Right cardiac atrium (tissue), 5 donors: ENCODE measurements around the gene PDK1. TPM values are rescaled to one million over a fixed set of nuclear protein-coding genes. Genes with fewer than 3 reads are reported as not detected.
"Not testable (repeated sequence)": the region's sequence is repeated elsewhere in the genome, so short reads cannot be mapped to it uniquely, and the experiment has no call there.

ENCODE experiments used
- ATAC-seq, 2 donors: fragments of 200-7000 bp; cut with Tn5 transposase; one replicate each; pipeline versions ENCODE4 v1.8.0 to v1.9.1; 2020; ENCODE audit warnings: moderate library complexity in 2 of 2, mild to moderate bottlenecking in 1 of 2
- DNase-seq, 3 donors: peaks; one replicate each; pipeline ENCODE4 v3.0.0-alpha.2; 2020
- H3K27ac ChIP-seq: one replicate; pipeline ENCODE4 v1.5.1; 2013; ENCODE audit warnings: mild to moderate bottlenecking, low read length, control low read depth, moderate library complexity
- H3K27me3 ChIP-seq: one replicate; pipeline ENCODE4 v1.6.1; 2013; ENCODE audit not compliant: control insufficient read depth, insufficient read depth
- H3K4me1 ChIP-seq: one replicate; pipeline ENCODE4 v1.6.1; 2013; ENCODE audit warnings: low read length; ENCODE audit not compliant: control insufficient read depth, insufficient read depth
- H3K4me3 ChIP-seq: one replicate; pipeline ENCODE4 v1.5.1; 2013; ENCODE audit warnings: low read length, control low read depth
- H3K9me3 ChIP-seq: one replicate; pipeline ENCODE4 v1.6.1; 2013; ENCODE audit warnings: low read length; ENCODE audit not compliant: control insufficient read depth
- WGBS: extraction: QIAGEN DNeasy Blood & Tissue Kit; methylation state at CpG from one replicate; pipeline ENCODE4 v1.1.7; 2013; 5-methylcytosine and 5-hydroxymethylcytosine counted together
- intact Hi-C, 4 donors: fragments of 100-400 bp; cut with DNase I; formaldehyde crosslinking; loops; one replicate each; pipeline versions ENCODE4 v1.11.0 to v1.14.0; 2022 to 2023
- polyA plus RNA-seq: library from polyadenylated mRNA; stranded (reverse); fragments of 200-250 nt; gene quantifications from one replicate; pipeline ENCODE4 v1.2.3, GENCODE V29; 2013
- total RNA-seq, 4 donors: library from RNA; stranded (reverse); fragmentation: NEBNext Ultra II Directional; extraction: Animal tissue kit (Norgen Biotek cat#: 25700); gene quantifications; one replicate each; pipeline ENCODE4 v1.2.1, GENCODE V29; 2021
- donor health status: healthy with polysubstance abuse.
- donor health status: DM: no; HTN: yes; CAD: no.
- donor health status: DM: no; HTN: no; CAD: no.
- donor health status: DM: no; HTN: yes; CAD: no; lungs with severe emphysema.
- donor health status: DM: yes; HTN: yes; CAD: no.

The PDK1 gene
- total and polyA plus RNA-seq, 5 donors = 10.6 to 43.4 (median 38.0) TPM

DNA sequence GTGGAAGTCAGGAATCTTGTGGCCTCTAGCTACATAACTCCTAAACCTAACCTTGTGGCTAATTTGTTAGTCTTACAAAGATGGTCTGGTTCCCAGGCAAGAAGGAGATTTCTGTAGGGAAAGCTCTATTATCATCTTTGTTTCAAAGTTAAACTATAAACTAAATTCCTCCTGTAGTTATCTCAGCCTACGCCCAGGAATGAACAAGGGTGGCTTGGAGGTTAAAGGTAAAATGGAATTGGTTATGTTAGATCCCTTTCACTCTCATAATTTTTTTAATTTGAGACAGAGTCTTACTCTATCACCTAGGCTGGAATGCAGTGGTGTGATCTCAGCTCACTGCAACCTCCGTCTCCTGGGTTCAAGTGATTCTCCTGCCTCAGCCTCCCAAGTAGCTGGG is 24.6 kb upstream of the PDK1 start:
- no peaks in the 10 kb centered on the region for H3K27me3 ChIP-seq
- no peak overlapping the region for H3K4me3 ChIP-seq
- ATAC-seq (no peak), DNase-seq (no peak)
- intact Hi-C loops = no loop called here
- no peak overlapping the region for H3K27ac ChIP-seq
- 95% methylated on average over 2 of the region's 2 CpGs for WGBS
- H3K9me3 ChIP-seq = no peaks in the 10 kb centered on the region
- H3K4me1 ChIP-seq = no peaks in the 10 kb centered on the region

DNA sequence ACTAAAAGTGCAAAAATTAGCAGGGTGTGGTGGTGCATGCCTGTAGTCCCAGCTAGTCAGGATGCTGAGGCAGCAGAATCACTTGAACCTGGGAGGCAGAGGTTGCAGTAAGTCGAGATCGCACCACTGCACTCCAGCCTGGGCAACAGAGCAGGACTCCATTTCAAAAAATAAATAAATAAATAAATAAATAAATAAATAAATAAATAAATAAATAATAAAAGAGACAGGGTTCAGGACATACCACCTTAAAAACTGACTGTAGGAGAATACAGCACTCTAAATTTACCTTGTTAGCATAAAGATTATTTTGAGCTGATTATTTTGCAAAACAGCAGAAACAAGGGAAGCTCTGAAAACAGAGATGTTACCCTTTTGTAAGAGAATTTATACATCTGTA is 23.4 kb upstream of the PDK1 start:
- H3K9me3 ChIP-seq, ATAC-seq, H3K27ac ChIP-seq, intact Hi-C loops, H3K4me3 ChIP-seq, DNase-seq, H3K4me1 ChIP-seq, H3K27me3 ChIP-seq: not testable (repeated sequence)
- WGBS = 96% methylated on average over 2 of the region's 2 CpGs

DNA sequence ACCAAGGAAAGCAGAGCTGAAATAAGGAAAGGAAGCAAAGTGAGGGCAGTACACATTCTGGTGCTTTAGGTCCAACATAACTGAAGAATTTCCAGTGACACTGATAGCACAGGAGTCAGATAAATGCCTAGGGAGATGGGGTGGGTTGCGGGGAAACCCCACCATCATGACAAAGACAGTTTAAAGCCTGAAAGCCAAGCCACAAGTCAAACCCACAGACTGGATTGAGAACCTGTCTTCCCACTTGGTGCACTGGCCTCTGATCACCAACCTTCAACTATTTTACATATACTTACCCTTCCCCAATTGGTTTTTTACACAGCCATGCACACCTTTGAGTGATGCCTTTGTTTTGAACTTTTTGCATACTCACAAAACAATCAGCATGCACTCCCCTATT is 22.2 kb upstream of the PDK1 start:
- Histone ChIP-seq H3K9me3 (no peaks in the 10 kb centered on the region), H3K27ac (no peak overlapping the region), H3K27me3 (no peaks in the 10 kb centered on the region), H3K4me3 (no peak overlapping the region), H3K4me1 (no peaks in the 10 kb centered on the region)
- 96% methylated on average over 1 of the region's 1 CpG for WGBS
- intact Hi-C loops = no loop called here
- no peak for DNase-seq
- ATAC-seq = no peak

DNA sequence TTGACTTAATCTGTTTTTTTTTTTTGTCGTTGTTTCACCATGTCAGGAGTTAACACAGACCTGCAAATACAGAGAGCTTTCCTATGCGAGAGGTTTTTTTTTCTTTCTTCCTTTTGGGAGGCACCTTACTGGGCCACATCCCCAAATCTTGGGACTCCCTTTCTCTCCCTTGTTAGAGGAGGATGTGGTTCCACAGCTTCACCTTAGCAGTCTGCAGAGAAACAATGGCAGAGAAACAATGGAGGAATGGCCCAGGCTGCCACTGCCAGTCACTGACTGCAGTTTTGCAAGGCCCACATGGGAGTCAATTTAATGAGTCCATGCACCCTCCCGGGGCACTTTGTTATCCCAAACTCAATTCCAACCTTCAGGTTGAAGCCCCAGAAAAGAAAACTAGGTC is 20.8 kb upstream of the PDK1 start:
- intact Hi-C loops = no loop called here
- no peaks in the 10 kb centered on the region for H3K9me3 ChIP-seq
- WGBS = 97% methylated on average over 3 of the region's 3 CpGs
- no peaks in the 10 kb centered on the region for H3K4me1 ChIP-seq
- DNase-seq (no peak), ATAC-seq (no peak)
- no peak overlapping the region for H3K27ac ChIP-seq
- H3K27me3 ChIP-seq = no peaks in the 10 kb centered on the region
- H3K4me3 ChIP-seq = no peak overlapping the region

DNA sequence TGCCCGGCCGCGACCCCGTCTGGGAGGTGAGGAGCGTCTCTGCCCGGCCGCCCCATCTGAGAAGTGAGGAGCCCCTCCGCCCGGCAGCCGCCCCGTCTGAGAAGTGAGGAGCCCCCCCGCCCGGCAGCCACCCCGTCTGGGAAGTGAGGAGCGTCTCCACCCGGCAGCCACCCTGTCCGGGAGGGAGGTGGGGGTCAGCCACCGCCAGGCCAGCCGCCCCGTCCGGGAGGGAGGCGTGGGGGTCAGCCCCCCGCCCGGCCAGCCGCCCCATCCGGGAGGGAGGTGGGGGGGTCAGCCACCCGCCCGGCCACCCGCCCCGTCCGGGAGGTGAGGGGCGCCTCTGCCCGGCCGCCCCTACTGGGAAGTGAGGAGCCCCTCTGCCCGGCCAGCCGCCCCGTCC is 18.0 kb upstream of the PDK1 start:
- H3K4me1 ChIP-seq, H3K9me3 ChIP-seq, DNase-seq, ATAC-seq, H3K4me3 ChIP-seq, intact Hi-C loops, H3K27me3 ChIP-seq, H3K27ac ChIP-seq: not testable (repeated sequence)
- WGBS = 97% methylated on average over 24 of the region's 37 CpGs

DNA sequence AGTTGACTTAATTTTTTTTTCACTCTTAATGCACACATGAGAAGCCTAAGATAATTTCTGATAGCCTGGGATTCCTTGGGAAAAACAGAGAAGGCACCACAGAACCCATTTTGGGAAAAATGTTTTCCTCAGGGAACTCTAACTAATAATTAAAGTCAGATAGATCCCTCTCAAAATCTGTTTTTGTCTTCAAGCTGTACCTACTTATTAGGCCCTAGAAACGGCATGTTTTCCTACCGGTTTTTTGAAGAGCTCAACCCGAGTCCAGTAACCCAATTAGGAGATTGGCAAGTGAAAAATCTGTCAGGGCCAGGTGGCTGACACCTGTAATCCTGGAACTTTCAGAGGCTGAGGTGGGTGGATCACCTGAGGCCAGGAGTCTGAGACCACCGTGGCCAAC is 16.1 kb upstream of the PDK1 start:
- WGBS = 92% methylated on average over 4 of the region's 4 CpGs
- no peak for DNase-seq
- no peak overlapping the region for H3K4me3 ChIP-seq

DNA sequence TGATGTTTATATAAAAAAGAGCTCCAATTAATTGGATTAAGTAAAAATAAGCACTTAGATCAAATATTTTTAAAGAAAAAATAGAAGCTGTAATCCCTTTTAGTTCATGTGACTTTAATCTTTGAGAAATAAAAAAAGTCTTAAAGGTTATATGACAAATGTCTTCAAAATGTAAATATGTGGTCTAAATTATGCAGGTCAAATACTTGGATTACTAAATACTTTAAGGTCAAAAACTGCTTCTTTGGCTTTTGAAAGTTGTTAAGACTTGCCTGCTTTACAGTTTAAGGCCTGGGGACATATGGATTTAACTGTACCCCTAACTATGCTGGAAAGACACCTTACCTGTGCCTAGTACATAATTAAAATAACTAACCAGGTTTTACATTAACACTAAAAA is 15.5 kb upstream of the PDK1 start:
- intact Hi-C loops = no loop called here
- no peaks in the 10 kb centered on the region for H3K4me1 ChIP-seq
- H3K4me3 ChIP-seq = no peak overlapping the region
- no peaks in the 10 kb centered on the region for H3K9me3 ChIP-seq
- no peak for DNase-seq
- H3K27ac ChIP-seq = no peak overlapping the region
- no peaks in the 10 kb centered on the region for H3K27me3 ChIP-seq
- no peak for ATAC-seq

More for the DNA sequence above, 16.1 kb upstream of the PDK1 start:
- Histone ChIP-seq H3K27ac (no peak overlapping the region), H3K4me1 (no peaks in the 10 kb centered on the region), H3K27me3 (no peaks in the 10 kb centered on the region), H3K9me3 (no peaks in the 10 kb centered on the region)
- no peak for ATAC-seq
- intact Hi-C loops = no loop called here

DNA sequence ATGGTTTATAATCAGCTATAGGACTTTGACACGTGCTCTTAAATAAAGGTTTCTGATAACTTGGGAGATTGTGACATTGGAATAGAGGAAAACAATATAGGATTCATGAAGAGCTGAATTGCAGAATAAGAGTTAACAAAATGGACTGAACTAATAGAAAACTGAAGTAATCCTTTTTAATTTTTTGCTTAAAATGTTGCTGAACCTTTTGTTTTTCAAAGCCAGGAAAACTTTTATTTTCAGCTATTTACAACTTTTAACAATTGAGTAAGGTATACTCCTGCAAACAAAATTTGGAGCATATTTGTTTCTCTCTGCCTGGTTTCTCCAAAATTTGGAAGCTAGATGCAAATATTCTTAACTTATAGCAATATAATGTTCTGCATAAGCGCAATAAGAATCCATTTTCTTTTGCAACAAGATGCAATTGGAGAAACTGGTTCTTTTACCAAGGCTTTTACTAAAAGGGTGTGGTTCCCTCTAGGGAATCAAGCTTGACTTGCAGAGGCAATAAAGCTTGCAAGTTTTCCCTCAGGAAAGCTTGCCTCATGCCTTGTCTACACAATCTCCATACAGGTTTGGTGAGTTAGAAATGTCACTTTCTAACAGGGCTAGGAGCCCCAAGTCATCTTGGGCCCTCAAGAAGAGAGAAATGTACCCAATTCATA is 10.3 kb upstream of the PDK1 start:
- H3K27me3 ChIP-seq = no peaks in the 10 kb centered on the region
- intact Hi-C loops = no loop called here
- 93% methylated on average over 2 of the region's 2 CpGs for WGBS
- H3K9me3 ChIP-seq = no peaks in the 10 kb centered on the region
- ATAC-seq (no peak), DNase-seq (no peak)
- peaks cover under 1% of the 10 kb centered on the region for H3K4me1 ChIP-seq
- H3K4me3 ChIP-seq = no peak overlapping the region
- H3K27ac ChIP-seq = no peak overlapping the region

DNA sequence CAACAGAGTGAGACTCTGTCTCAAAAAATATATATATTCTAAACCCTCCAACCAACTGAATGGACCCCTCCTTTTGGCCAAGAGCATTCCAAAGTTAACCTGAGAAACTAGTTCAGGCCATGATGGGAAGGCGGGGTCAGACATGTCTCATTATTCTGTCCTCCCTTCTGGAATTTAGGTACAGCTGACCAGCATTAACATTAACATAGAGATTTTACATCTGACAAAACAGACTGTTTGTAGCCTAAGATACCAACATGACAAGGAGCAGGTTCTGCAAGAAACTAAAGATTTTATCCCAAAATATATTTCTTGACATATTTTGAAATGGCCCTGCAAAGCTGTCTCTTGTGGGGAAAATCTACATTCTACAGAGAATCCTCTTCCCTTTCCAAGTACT is 6.8 kb upstream of the PDK1 start:
- no peak for ATAC-seq
- H3K9me3 ChIP-seq = no peaks in the 10 kb centered on the region
- no peak overlapping the region for H3K27ac ChIP-seq
- H3K4me1 ChIP-seq = peaks cover 3% of the 10 kb centered on the region
- H3K4me3 ChIP-seq = no peak overlapping the region
- intact Hi-C loops = no loop called here
- H3K27me3 ChIP-seq = no peaks in the 10 kb centered on the region
- DNase-seq = no peak
- 100% methylated on average over 1 of the region's 1 CpG for WGBS

DNA sequence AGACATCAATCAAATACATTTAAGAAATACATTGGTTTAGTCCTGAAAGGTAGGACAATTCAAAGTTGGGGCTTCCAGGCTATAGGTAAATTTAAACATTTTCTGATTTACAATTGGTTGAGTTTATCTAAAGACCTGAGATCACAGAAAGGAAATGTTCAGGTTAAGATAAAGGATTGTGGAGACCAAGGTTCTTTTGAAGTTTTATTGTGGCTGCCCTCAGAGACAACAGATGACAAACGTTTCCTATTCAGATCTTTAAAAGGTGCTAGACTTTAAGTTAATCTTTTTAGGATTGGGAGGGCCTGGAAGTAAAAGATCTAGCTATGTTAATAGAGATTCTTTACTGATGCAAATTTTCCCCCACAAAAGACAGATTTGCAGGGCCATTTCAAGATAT is 6.1 kb upstream of the PDK1 start:
- H3K27me3 ChIP-seq, H3K27ac ChIP-seq, intact Hi-C loops, H3K4me1 ChIP-seq, ATAC-seq, H3K9me3 ChIP-seq, DNase-seq, H3K4me3 ChIP-seq: not testable (repeated sequence)
- WGBS = 40% methylated on average over 1 of the region's 1 CpG

DNA sequence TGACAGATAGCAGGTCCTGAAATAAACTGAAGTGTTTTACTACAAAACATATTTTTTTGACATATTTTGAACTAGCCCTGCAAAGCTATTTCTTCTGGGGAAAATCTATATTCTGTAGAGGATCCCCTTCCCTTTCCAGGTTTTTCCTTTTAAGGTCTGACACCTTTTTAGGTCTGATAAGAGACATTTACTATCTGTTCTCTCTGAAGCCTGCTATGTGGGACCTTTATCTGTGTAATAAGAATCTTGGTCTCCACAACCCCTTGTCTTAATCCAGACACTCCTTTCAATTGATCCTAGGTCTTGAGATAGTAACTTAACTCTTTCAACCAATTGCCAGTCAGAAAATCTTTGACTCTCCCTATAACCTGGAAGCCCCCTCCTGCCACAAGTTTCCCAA is 5.5 kb upstream of the PDK1 start:
- H3K27me3 ChIP-seq = no peaks in the 10 kb centered on the region
- no peak overlapping the region for H3K27ac ChIP-seq
- peaks cover 3% of the 10 kb centered on the region for H3K4me1 ChIP-seq
- DNase-seq = no peak
- no peak for ATAC-seq
- no peaks in the 10 kb centered on the region for H3K9me3 ChIP-seq
- intact Hi-C loops = no loop called here
- no peak overlapping the region for H3K4me3 ChIP-seq

DNA sequence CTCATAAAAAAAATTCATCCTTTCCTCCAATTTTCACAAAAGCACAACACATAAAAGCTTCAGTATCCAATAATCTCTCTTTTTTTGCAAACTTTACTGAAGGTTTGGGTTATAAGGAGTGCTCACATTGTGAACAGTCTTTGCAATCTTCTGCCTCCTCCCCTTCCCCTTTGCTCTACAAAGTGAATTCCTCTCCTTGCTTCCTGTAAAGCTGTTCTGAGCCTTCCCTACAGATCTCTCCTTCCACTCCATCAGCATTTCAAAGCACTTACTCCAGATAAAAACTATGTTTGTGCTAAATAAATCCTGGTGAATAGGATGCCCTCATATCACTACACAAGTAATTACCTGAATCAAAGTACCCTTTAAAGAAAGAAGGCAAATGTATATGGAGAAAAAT is 4.6 kb upstream of the PDK1 start:
- intact Hi-C loops = no loop called here
- Histone ChIP-seq H3K9me3 (no peaks in the 10 kb centered on the region), H3K27me3 (no peaks in the 10 kb centered on the region), H3K27ac (no peak overlapping the region), H3K4me3 (no peak overlapping the region), H3K4me1 (peaks cover 3% of the 10 kb centered on the region)
- DNase-seq (no peak), ATAC-seq (no peak)
